GM23248 (cell line): ENCODE data around the gene SLC25A24. TPM values are rescaled to one million over a fixed set of nuclear protein-coding genes. Genes with fewer than 3 reads are reported as not detected.

Experiments used
- DNase-seq: peaks from one replicate; pipeline ENCODE4 v3.0.0-alpha.2; 2015
- H2AFZ ChIP-seq: fragments of 200-600 bp; sonication (generic); 2 replicates; pipeline ENCODE4 v1.6.1; 2016; ENCODE audit warnings: antibody characterized with exemption
- H3F3A ChIP-seq: fragments of 200-600 bp; sonication (generic); 2 replicates; pipeline ENCODE4 v1.6.1; 2016; ENCODE audit warnings: mild to moderate bottlenecking, antibody characterized with exemption, mixed run types; ENCODE audit not compliant: insufficient read depth
- H3K27ac ChIP-seq: fragments of 200-600 bp; sonication (generic); 2 replicates; pipeline ENCODE4 v1.5.1; 2016; ENCODE audit warnings: mild to moderate bottlenecking
- H3K27me3 ChIP-seq: fragments of 200-600 bp; sonication (generic); replicated peaks from 2 replicates; pipeline ENCODE4 v1.6.1; 2016; ENCODE audit warnings: mild to moderate bottlenecking; ENCODE audit not compliant: insufficient read depth
- H3K36me3 ChIP-seq: fragments of 200-600 bp; sonication (generic); 2 replicates; pipeline ENCODE4 v1.6.1; 2016; ENCODE audit warnings: low read depth, mild to moderate bottlenecking
- H3K4me1 ChIP-seq: fragments of 200-600 bp; sonication (generic); 2 replicates; pipeline ENCODE4 v1.6.1; 2016; ENCODE audit warnings: mild to moderate bottlenecking; ENCODE audit not compliant: insufficient read depth
- H3K4me2 ChIP-seq: fragments of 200-600 bp; sonication (generic); one replicate; pipeline ENCODE4 v1.6.1; 2016; ENCODE audit warnings: mild to moderate bottlenecking; ENCODE audit not compliant: unreplicated experiment
- H3K4me3 ChIP-seq: fragments of 200-600 bp; sonication (generic); 2 replicates; pipeline ENCODE4 v1.5.1; 2016; ENCODE audit warnings: mild to moderate bottlenecking
- H3K79me2 ChIP-seq: fragments of 200-600 bp; sonication (generic); 2 replicates; pipeline ENCODE4 v1.6.1; 2016; ENCODE audit warnings: mild to moderate bottlenecking; ENCODE audit not compliant: insufficient read depth
- H3K9ac ChIP-seq: fragments of 200-600 bp; sonication (generic); 2 replicates; pipeline ENCODE4 v1.6.1; 2016; ENCODE audit warnings: mild to moderate bottlenecking
- H3K9me2 ChIP-seq: fragments of 200-600 bp; sonication (generic); 2 replicates; pipeline ENCODE4 v1.6.1; 2016; ENCODE audit warnings: mixed run types, mild to moderate bottlenecking, moderate library complexity; ENCODE audit not compliant: insufficient read depth
- H3K9me3 ChIP-seq: fragments of 200-600 bp; sonication (generic); one replicate; pipeline ENCODE4 v1.6.1; 2017; ENCODE audit warnings: low read depth
- H4K20me1 ChIP-seq: fragments of 200-600 bp; sonication (generic); 2 replicates; pipeline ENCODE4 v1.6.0; 2016; ENCODE audit not compliant: insufficient read depth
- EZH2 ChIP-seq: fragments of 200-600 bp; sonication (generic); IDR thresholded peaks from 2 replicates; pipeline ENCODE4 v1.6.1; 2018; ENCODE audit warnings: antibody characterized with exemption, mild to moderate bottlenecking; ENCODE audit not compliant: insufficient read depth, poor library complexity, severe bottlenecking
- EZH2phosphoT487 ChIP-seq: fragments of 200-600 bp; sonication (generic); IDR thresholded peaks from 2 replicates; pipeline ENCODE4 v1.6.1; 2018; ENCODE audit warnings: antibody characterized with exemption, moderate library complexity, mild to moderate bottlenecking, low read depth; ENCODE audit not compliant: insufficient read depth
- WGBS, 2 experiments: methylation state at CpG; one replicate each; pipeline ENCODE4 v1.1.6; 2015 to 2017; ENCODE audit warnings: low lambda C conversion rate in 2 of 2, low coverage in 1 of 2; ENCODE audit errors: missing lambda C conversion rate in 2 of 2; 5-methylcytosine and 5-hydroxymethylcytosine counted together
- in situ Hi-C: fragments of 300-500 bp; cut with MboI; formaldehyde crosslinking; loops from 2 replicates; pipeline ENCODE4 v1.15.0; 2020
- polyA plus RNA-seq: library from polyadenylated mRNA; unstranded; fragments of >200 nt; fragmentation: Nextera tagmentation; extraction: Ambion mirVana; gene quantifications from 2 replicates; pipeline ENCODE4 v1.2.1, GENCODE V29; 2016
- total RNA-seq: library from RNA; depleted of rRNA; stranded (reverse); fragments of >200 nt; shearing (Covaris generic); gene quantifications from 2 replicates; pipeline ENCODE4 v1.2.3, GENCODE V29; 2014

Gene SLC25A24
- total and polyA plus RNA-seq, 2 experiments from 2014 or later = 40.2 to 47.7 TPM

DNA sequence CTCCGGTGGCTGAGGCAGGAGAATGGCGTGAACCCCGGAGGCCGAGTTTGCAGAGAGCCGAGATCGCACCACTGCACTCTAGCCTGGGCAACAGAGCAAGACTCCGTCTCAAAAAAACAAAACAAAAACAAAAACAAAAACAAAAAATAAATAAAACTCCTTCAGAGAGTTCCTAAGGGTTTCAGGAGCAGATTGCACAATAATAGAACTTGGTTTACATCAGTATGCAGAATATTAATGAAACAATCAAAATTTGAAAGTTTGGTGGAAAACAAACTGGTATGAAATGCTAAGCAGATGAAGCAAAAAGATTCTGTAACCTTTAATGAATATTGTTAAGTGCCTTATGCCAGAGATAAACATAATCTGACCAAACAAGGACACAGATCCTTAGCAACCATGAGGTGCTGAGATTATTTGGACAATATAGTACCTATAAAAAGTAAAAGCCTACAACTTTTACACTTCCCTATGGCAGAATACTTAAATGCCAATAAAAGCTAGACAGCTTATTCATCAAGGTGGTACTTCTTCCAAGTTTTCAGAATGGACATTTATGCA, 41.2 kb downstream of the SLC25A24 start:
- Histone ChIP-seq H3K27me3 (no peaks in the 10 kb centered on the region), H3K9me3 (no peaks in the 10 kb centered on the region), H4K20me1 (no peaks in the 10 kb centered on the region), H3K4me3 (no peak overlapping the region), H3K27ac (no peak overlapping the region), H3K9ac (no peak overlapping the region), H3K79me2 (peaks cover 9% of the 10 kb centered on the region; the same call in 1 of the 2 replicates), H3K36me3 (peaks cover 25% of the 10 kb centered on the region), H3K9me2 (no peaks in the 10 kb centered on the region), H3K4me1 (no peaks in the 10 kb centered on the region), H3F3A (no peaks in the 10 kb centered on the region), H3K4me2 (no peak overlapping the region), H2AFZ (no peak overlapping the region)
- no peak for DNase-seq
- in situ Hi-C loops = no loop called here
- WGBS, 2 experiments = 93 to 96% methylated on average over 7 of the region's 7 CpGs
- TF ChIP-seq EZH2phosphoT487 (no peak), EZH2 (no peak)

DNA sequence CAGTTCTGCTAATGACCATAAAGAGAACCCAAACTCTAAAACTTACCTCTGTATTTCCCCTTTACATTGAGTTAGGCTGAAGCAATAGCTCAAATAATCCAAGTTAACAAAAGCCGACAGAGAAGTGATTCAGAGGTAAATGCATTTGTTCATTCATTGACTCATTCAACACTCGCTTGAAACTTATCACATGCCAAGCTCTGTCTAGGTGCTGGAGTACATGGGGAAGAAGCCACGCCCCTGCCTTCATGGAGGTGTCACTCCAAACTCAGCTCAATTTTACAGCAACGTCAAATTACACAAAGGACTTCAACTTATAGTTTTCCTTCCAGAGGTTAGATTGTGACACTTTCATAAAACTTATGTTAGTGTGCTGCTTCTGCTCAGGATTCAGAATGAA, 45.8 kb downstream of the SLC25A24 start:
- Histone ChIP-seq H3K4me1 (peaks cover 13% of the 10 kb centered on the region), H3K27ac (no peak overlapping the region), H3K4me3 (no peak overlapping the region), H4K20me1 (no peaks in the 10 kb centered on the region), H3K9me3 (no peaks in the 10 kb centered on the region), H3F3A (0 out of 2 replicates have a peak, but pooled peaks cover 7% of the 10 kb centered on the region), H3K9me2 (no peaks in the 10 kb centered on the region), H3K4me2 (no peak overlapping the region), H3K79me2 (peaks cover 24% of the 10 kb centered on the region; the same call in 1 of the 2 replicates), H3K9ac (no peak overlapping the region), H2AFZ (no peak overlapping the region), H3K36me3 (peaks cover 40% of the 10 kb centered on the region), H3K27me3 (no peaks in the 10 kb centered on the region)
- WGBS, 2 experiments = 92 to 93% methylated on average over 4 of the region's 4 CpGs
- no peak for DNase-seq
- in situ Hi-C loops = no loop called here
- TF ChIP-seq EZH2phosphoT487 = no peak
- no peak for TF ChIP-seq EZH2

DNA sequence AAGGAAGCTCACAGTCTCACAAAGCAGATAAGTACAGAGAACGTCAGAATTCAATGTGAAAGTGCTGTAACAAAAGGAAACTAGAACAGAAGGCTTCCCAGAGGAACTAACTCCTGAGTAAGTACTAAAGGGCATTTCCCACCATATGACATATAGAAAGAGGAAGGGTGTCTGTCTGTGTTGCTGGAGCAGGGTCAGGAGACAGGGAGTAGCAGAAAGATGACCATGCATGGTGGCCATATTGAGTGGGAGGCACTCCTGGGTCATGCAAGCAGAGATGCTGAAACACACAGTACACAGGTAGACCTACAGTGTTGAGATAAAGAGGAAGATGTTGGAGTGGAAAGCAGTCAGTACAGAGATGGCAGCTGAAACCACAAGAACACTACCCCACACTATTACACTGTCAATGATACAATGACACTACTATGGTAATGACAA, 47.3 kb downstream of the SLC25A24 start:
- in situ Hi-C loops = no loop called here
- Histone ChIP-seq H3K79me2 (peaks cover 24% of the 10 kb centered on the region; the same call in 1 of the 2 replicates), H3K9me3 (no peaks in the 10 kb centered on the region), H3K9me2 (no peaks in the 10 kb centered on the region), H3K4me3 (no peak overlapping the region), H3K4me2 (no peak overlapping the region), H4K20me1 (no peaks in the 10 kb centered on the region), H3K36me3 (peaks cover 54% of the 10 kb centered on the region), H3K27me3 (no peaks in the 10 kb centered on the region), H3F3A (0 out of 2 replicates have a peak, but pooled peaks cover 7% of the 10 kb centered on the region), H2AFZ (no peak overlapping the region), H3K27ac (no peak overlapping the region), H3K9ac (no peak overlapping the region), H3K4me1 (peaks cover 13% of the 10 kb centered on the region)
- no peak for DNase-seq
- WGBS, 2 experiments = 100% methylated on average over 1 of the region's 1 CpG
- TF ChIP-seq EZH2 (no peak), EZH2phosphoT487 (no peak)

DNA sequence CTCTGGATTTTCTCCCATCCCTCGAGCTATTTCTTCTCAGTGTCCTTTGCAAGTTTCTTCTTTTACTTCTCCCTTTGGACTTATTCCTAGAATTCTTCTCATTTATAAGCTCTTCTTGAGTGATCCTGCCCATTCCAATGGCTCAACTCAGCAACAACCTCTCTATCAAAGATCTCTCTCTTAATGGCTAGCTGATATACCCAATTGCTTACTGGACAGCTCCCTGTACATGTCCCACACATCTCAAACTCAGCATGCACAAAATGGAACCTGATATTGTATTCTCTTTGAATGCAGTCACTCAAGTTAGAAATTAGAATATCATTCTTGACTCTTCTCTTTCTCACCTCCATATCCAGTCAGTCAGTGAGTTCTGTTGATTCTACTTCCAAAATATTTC, 48.6 kb downstream of the SLC25A24 start:
- H3K4me3 ChIP-seq = no peak overlapping the region
- TF ChIP-seq EZH2 = no peak
- no peak for TF ChIP-seq EZH2phosphoT487
- H3K79me2 ChIP-seq = peaks cover 22% of the 10 kb centered on the region; the same call in 1 of the 2 replicates
- in situ Hi-C loops = no loop called here
- no peak overlapping the region for H3K4me2 ChIP-seq
- H3K9me2 ChIP-seq = no peaks in the 10 kb centered on the region
- WGBS, 2 experiments = 97 to 100% methylated on average over 1 of the region's 1 CpG
- H3K27ac ChIP-seq = no peak overlapping the region
- H3K9me3 ChIP-seq = no peaks in the 10 kb centered on the region
- DNase-seq = no peak
- no peaks in the 10 kb centered on the region for H3K27me3 ChIP-seq
- H3K9ac ChIP-seq = no peak overlapping the region
- no peak overlapping the region for H2AFZ ChIP-seq
- H4K20me1 ChIP-seq = no peaks in the 10 kb centered on the region
- H3F3A ChIP-seq = 0 out of 2 replicates have a peak, but pooled peaks cover 7% of the 10 kb centered on the region
- H3K4me1 ChIP-seq = peaks cover 13% of the 10 kb centered on the region
- peaks cover 64% of the 10 kb centered on the region for H3K36me3 ChIP-seq
